GM11168 (cell line): ENCODE data around the gene SH3BP1.

Experiments used
- in situ Hi-C: fragments of 300-500 bp; cut with MboI; formaldehyde crosslinking; loops from one replicate; pipeline ENCODE4 v1.12.0; 2022; ENCODE audit warnings: low sequenced_read_pairs; ENCODE audit not compliant: unreplicated experiment

The SH3BP1 gene

DNA sequence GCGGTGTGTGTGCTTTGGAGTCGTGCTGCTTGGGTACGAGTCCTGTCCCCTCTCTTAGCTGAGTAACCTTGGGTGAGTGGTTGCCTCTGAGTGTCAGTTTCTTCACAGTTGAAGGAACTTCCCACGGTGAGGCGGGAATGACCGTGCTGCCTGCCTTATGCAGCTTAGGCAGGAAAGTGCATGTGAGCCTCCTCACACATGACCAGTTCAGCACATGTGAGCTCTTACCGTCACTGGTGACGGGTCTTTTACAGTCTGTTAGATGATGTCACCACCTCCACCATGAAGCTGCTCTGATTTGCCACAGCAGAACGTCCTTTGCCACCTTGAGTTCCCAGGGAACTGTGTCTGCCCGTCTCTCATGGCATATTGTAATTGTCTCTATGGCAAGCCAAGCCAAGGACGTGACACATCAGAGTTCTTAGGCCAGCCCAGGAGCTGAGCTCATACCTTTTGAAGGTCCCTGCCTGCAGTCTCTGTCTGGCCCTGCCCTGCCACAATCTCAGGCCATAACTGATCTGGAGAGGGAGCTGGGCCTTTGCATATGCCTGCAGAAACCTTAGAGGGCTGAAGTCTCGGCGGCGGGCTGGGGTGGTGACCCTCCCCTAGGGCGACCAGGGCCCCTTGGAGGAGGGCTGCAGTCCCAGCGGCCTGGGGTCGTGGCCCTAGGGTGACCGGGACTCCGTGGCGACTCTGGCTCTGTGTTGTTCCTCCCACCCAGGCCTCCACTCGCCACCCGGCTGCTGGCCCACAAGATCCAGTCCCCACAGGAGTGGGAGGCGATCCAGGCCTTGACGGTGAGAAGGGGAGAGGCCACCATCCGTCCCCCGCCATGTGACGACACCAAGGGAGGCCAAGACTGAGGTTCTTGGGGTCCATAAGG lies 23.0 kb upstream of the SH3BP1 start:
- in situ Hi-C loops, result no loop called here

- in situ Hi-C loops, result no loop called here
Observed at GRCh38 chr22:37617431-37617830, 22.0 kb upstream of the SH3BP1 start.

GRCh38 chr22:37618072-37618656 lies 21.3 kb upstream of the SH3BP1 start:
- in situ Hi-C loops, result no loop called here

DNA sequence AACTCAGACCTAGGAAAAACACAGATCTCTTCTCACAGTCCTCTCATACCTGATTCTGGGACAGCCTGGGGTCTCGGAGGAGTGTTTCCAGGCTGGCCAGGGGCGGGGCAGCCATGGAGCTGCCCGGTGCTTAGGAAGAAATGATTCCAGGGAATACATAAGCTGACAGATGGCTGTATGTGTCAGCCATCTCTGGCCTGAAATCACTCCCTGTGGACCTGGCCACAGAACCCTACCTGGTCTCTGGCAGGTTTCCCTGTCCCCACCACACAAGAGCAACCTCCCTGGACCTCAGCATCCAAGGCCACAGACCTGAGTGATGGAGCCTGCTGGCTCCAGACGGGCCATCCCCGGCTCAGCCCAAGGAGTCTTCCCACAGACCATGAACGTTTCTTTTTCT lies 20.8 kb upstream of the SH3BP1 start:
- in situ Hi-C loops, result no loop called here

- in situ Hi-C loops, result loop anchor here (10.0 kb wide), 1 partner anchor 65 kb away; the partner anchor contains the start of gene NOL12
Observed at GRCh38 chr22:37619991-37620390, 19.5 kb upstream of the SH3BP1 start.

DNA sequence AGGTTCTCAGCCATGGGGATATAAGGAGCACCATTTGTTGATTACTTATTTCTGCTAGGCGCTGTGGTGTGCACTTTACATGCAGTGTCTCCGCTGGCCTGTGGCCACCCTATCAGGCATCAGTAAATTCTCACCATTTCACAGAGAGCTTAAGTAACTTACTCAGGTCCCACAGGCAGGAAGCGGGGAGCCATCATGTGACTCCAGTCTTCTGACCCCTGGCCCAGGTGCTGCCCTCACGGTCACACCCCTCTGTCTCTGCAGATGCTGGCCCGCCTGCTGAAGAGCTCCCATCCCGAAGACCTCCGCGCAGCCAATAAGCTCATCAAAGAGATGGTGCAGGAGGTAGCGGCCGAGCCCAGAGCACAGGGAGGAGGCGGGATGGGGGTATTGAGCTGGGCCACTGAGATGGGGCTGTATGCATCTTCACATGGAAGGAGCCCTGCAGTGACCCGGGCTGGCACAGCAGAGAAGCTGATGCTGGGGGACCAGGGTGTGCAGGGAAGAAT lies 18.1 kb upstream of the SH3BP1 start:
- in situ Hi-C loops, result loop anchor here (10.0 kb wide), 1 partner anchor 63 kb away; the partner anchor contains the start of gene NOL12

- in situ Hi-C loops, result loop anchor here (10.0 kb wide), 1 partner anchor 61 kb away; the partner anchor contains the start of gene NOL12
Observed at GRCh38 chr22:37623075-37624016, 16.1 kb upstream of the SH3BP1 start.

DNA sequence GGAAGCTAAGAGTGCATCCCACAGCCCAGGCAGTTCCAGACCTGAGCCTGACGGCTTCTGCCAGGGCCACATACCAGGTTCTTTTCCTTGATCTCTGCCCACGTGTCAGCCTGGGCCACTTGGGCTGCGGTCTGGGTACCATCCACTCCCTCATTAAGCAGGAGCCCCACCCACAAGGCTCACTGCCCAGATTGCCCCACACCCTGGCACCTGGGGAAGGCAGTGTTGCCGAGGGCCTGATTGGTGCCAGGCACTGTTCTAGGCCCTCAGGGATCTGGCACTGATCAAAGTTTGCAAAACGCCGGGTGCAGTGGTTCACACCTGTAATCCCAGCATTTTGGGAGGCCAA lies 15.5 kb upstream of the SH3BP1 start:
- in situ Hi-C loops, result loop anchor here (10.0 kb wide), 1 partner anchor 61 kb away; the partner anchor contains the start of gene NOL12

DNA sequence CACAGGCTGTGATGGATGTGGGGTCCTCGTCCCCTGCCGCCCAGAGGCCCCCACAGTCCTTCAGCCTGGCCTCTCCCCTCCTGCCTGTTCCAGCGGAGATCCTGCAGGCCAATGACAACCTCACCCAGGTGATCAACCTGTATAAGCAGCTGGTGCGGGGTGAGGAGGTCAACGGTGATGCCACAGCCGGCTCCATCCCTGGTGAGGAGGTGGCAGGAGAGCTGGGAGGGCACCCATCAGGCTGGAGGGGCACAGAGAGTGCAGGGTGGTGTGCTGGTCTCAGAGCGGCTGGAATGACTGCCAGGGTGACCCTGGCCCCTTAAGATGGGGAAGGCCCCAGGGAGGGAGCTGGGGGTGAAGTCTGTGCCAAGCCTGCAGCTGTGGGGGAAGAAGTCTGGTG lies 14.6 kb upstream of the SH3BP1 start:
- in situ Hi-C loops, result loop anchor here (10.0 kb wide), 1 partner anchor 60 kb away; the partner anchor contains the start of gene NOL12

GRCh38 chr22:37625737-37626136 lies 13.7 kb upstream of the SH3BP1 start:
- in situ Hi-C loops, result loop anchor here (10.0 kb wide), 1 partner anchor 59 kb away; the partner anchor contains the start of gene NOL12

DNA sequence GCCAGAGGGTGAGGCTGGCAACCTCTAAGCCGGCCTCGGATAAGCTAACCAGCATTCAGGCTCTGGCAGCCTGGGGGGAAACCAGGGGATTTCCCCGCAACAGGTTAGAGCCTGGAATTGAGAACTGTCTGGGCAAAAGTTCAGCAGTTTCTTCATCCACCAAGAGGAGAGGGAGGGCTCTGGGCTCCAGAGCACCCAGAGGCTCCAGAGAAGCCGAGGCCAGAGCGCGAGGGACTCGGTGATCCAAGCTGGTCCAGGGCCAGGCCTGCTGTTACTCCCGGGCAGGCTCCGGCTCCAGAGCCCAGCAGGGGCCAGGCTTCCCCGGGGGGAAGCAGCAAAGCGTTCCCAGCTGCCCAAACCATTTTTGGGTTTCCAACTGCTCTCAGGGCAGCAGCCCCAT lies 13.3 kb upstream of the SH3BP1 start:
- in situ Hi-C loops, result loop anchor here (10.0 kb wide), 1 partner anchor 59 kb away; the partner anchor contains the start of gene NOL12

- in situ Hi-C loops, result loop anchor here (10.0 kb wide), 1 partner anchor 58 kb away; the partner anchor contains the start of gene NOL12
Observed at GRCh38 chr22:37626556-37627075, 12.9 kb upstream of the SH3BP1 start.

DNA sequence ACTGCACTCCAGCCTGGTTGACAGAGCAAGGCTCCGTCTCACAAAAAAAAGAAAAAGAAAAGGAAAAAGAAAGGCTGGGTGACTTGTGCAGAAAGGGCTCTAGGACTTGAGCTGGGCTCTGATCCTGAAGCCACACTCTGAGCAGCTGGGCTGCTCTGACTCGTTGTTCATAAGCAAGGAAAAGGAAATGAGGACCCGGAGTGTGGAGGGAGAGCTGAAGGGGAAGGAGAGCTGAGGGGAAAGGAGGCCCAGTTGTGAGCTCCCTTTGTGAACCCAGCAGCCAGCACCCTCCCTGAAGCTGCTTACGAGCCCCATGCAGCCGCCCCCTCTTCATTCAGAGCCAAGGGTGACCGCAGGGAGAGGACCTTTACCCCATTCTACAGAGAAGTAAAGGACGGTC lies 12.3 kb upstream of the SH3BP1 start:
- in situ Hi-C loops, result loop anchor here (10.0 kb wide), 1 partner anchor 58 kb away; the partner anchor contains the start of gene NOL12

- in situ Hi-C loops, result loop anchor here (10.0 kb wide), 1 partner anchor 57 kb away; the partner anchor contains the start of gene NOL12
Observed at GRCh38 chr22:37627545-37627944, 11.9 kb upstream of the SH3BP1 start.

DNA sequence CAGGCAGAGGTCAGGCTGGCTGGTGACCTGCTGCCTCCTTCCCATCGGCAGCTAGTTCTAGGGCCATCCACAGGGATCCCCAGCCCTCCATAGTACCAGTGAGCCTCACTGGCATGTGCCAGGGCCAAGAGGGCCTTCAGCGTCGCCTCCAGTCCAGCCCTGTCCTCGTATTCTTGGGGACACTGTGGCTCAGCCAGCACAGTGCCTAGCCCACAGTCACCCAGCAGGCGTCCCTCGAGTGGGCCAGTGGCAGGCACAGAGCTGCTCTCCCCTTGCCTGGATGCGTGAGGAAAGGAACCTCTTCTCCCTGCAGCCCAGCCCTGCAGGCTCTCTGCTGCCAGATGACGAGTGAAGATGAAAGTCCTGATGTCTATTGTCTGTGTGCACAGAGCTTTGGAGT lies 10.6 kb upstream of the SH3BP1 start:
- in situ Hi-C loops, result loop anchor here (10.0 kb wide), 1 partner anchor 56 kb away; the partner anchor contains the start of gene NOL12

DNA sequence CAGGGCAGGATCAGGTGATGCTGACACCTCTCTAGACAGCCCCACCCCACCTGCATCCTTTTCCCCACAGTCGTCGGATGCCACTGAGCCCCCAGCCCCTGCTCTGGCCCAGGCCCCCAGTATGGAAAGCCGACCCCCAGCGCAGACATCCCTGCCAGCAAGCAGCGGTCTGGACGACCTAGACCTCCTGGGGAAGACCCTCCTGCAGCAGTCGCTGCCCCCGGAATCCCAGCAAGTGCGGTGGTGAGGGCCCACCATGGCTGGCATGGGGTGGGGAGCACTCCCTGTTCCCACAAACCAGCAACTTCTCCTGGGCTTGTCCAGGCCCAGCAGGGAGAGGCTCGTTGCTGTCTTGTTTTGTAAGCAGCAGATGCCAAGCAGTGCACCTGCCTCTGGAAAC lies 9.5 kb upstream of the SH3BP1 start:
- in situ Hi-C loops, result loop anchor here (10.0 kb wide), 1 partner anchor 55 kb away; the partner anchor contains the start of gene NOL12

DNA sequence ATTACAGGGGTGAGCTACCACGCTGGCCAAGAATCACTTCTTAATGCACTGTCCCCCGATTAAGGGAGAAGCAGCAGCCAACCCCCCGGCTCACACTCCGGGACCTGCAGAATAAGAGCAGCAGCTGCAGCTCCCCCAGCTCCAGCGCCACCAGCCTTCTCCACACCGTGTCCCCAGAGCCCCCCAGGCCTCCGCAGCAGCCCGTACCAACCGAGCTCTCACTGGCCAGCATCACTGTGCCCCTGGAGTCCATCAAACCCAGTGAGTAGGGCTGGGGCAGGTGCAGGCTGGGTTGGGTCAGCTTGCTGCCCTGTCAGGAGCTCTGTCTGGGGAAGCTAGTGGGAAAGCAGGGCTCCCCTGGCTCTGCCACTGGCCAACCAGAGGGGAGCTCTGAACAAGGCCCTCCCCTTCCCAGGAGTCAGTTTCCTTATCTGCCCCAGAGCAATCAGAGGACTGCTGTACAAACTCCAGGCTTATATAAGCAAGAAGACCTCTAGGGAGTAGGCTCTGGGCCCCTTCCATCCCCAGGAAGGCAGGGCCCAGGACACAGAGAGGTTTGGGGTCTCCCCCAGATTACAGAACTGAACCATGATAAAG lies 8.5 kb upstream of the SH3BP1 start:
- in situ Hi-C loops, result no loop called here

DNA sequence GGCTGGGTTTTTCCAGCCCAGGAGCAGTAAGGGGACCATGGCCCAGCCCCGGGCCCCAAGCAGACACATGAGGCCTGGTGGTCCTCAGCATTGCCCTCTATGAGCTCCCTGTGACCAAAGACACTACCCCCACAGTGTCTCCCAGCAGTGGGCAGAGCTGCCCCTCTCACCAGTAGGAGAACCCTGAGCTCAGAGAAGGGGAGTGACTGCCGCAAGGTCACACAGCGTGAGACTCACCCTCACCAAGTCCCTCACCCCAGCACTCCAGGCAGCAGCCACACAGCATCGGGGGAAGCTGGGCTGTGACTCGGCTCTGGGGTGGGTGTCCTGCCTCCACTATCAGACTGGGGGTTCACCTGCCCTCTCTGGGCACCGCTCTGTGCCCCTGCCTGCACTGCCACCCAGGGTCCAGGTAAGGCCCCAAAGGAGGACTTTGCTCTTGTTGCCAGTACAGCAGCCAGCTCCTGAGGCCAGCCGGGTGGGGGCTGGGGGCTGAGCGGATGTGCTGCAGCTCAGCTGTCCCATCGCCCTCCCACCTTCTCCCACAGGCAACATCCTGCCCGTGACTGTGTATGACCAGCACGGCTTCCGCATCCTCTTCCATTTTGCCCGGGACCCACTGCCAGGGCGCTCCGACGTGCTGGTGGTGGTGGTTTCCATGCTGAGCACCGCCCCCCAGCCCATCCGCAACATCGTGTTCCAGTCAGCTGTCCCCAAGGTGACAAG lies 7.9 kb upstream of the SH3BP1 start:
- in situ Hi-C loops, result no loop called here
